ENCODE data around the gene B3GNT3.
"Not testable (repeated sequence)": the region's sequence is repeated elsewhere in the genome, so short reads cannot be mapped to it uniquely, and the experiment has no call there.

B3GNT3 gene

DNA sequence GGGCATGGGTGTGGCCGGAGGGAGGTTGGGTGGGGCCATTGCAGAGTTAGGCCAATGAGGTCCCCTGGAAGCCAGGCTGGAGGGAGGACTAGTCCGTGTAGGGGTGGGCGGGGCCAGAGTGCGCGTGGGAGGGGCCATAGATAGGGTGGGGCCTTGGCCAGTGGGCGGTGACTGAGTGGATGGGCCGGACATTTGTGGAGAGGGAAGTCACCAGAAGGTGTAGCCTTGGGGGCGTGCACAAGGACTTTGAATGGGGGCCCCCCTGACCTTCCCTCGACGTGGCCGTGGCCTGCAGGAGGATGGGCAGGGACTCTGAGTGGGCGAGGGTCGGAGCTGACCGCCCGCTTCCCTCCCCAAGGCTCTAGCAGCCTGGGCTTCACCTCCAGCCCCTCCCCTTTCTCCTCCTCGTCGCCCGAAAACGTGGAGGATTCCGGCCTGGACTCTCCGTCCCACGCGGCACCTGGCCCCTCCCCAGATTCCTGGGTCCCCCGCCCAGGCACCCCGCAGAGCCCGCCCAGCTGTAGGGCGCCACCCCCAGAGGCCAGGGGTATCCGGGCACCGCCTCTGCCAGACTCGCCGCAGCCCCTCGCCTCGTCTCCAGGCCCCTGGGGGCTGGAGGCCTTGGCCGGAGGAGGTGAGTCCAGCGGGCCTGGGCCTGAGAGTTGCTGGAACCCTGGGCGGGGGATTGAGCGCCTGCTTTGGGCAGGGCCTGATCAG lies 16.5 kb upstream of the B3GNT3 start:
- in situ Hi-C loops (cut with MboI; ENCODE audit: low pct_unique_long_range_greater_than_20kb, low sequenced_read_pairs, unreplicated experiment): loop anchor here (10.0 kb wide), 1 partner anchor 64 kb away; the partner anchor contains the start of gene MAP1S
- TF ChIP-seq, protein P1, sequence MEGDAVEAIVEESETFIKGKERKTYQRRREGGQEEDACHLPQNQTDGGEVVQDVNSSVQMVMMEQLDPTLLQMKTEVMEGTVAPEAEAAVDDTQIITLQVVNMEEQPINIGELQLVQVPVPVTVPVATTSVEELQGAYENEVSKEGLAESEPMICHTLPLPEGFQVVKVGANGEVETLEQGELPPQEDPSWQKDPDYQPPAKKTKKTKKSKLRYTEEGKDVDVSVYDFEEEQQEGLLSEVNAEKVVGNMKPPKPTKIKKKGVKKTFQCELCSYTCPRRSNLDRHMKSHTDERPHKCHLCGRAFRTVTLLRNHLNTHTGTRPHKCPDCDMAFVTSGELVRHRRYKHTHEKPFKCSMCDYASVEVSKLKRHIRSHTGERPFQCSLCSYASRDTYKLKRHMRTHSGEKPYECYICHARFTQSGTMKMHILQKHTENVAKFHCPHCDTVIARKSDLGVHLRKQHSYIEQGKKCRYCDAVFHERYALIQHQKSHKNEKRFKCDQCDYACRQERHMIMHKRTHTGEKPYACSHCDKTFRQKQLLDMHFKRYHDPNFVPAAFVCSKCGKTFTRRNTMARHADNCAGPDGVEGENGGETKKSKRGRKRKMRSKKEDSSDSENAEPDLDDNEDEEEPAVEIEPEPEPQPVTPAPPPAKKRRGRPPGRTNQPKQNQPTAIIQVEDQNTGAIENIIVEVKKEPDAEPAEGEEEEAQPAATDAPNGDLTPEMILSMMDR (IDR thresholded peaks at IDR 0.05; ENCODE audit: extremely low read depth, insufficient read depth, missing control alignments): no peak
- peak; percentile 58 for DNase-seq (ENCODE audit: low spot score)

DNA sequence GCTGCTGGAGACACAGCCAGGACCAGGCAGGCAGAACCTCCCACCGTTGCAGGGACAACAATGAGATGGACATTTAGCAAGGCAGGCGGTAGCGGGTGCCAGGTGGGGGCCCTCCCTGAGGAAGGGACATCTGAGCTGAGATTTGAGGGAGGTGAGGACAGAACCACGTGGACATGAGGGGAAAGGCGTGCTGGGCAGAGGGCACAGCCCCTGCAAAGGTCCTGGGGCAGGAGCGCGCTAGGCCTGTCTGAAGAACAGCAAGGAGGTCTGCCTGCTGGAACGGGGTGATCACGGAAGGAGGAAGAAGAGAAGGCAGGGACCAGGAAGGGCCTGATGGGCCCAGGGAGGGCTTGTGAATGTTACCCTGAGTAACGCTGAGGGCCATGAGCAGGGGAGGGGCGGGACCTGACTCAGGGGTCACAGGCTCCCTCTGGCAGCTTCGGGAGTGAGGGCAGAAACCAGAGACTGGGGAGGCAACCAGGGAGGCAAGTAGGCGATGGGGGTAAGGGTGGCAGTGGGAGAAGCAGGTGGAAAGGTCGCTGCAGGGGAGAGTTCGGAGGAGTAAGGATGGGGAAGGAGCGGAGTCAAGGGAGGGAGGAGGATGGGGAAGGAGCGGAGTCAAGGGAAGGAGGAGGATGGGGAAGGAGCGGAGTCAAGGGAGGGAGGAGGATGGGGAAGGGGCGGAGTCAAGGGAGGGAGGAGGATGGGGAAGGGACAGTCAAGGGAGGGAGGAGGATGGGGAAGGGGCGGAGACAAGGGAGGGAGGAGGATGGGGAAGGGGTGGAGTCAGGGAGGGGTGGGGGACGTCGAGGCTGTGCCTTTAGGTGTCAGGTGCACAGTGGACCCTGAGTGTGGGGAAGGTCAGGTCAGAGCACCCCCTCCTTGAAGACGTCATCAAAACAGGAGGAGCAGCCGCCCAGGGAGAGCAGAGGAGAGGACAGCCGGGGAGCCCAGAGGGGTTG lies 15.7 kb upstream of the B3GNT3 start:
- no peak for DNase-seq (ENCODE audit: low spot score)
- TF ChIP-seq, protein P1 (IDR thresholded peaks at IDR 0.05; ENCODE audit: extremely low read depth, insufficient read depth, missing control alignments): no peak
- in situ Hi-C loops (cut with MboI; ENCODE audit: low pct_unique_long_range_greater_than_20kb, low sequenced_read_pairs, unreplicated experiment): loop anchor here (10.0 kb wide), 1 partner anchor 64 kb away; the partner anchor contains the start of gene MAP1S

DNA sequence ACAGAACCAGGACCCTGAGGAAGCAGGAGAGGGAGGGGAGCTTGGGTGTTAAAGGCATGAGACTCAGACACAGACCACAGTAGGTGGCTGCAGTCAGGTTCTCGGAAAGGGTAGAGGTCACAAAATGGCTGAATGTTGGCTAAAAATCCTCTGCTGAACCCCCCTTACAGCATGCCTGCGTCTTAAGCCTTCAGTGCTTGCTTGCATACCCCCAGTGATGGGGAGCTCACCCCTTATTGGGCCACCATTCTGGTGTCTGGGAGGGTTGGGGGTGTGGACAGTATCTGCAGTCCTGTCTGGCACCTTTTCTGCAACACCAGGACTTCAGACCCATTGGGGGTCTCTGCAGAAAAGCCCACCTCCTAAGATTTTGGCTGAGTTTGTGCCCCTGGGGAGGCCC lies 14.2 kb upstream of the B3GNT3 start:
- in situ Hi-C loops (cut with MboI; ENCODE audit: low pct_unique_long_range_greater_than_20kb, low sequenced_read_pairs, unreplicated experiment): no loop called here
- TF ChIP-seq, protein P1 (IDR thresholded peaks at IDR 0.05; ENCODE audit: extremely low read depth, insufficient read depth, missing control alignments): no peak
- DNase-seq (ENCODE audit: low spot score): no peak

DNA sequence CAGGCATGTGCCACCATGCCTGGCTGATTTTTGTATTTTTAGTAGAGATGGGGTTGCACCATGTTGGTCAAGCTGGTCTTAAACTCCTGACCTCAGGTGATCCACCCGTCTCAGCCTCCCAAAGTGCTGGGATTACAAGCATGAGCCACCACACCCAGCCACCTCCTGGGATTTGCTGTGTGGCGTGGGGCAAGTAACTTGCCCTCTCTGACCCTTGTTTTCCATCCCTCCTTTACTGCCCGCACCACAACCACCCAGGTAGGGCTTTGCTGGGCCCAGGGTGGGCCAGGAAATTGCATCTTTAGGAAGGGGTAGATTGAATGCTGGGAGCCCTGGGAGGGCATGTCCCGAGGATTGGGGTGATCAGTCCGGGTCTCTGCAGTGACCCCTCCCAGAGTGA lies 11.2 kb upstream of the B3GNT3 start:
- DNase-seq (ENCODE audit: low spot score); in situ Hi-C loops (cut with MboI; ENCODE audit: low pct_unique_long_range_greater_than_20kb, low sequenced_read_pairs, unreplicated experiment): not testable (repeated sequence)

DNA sequence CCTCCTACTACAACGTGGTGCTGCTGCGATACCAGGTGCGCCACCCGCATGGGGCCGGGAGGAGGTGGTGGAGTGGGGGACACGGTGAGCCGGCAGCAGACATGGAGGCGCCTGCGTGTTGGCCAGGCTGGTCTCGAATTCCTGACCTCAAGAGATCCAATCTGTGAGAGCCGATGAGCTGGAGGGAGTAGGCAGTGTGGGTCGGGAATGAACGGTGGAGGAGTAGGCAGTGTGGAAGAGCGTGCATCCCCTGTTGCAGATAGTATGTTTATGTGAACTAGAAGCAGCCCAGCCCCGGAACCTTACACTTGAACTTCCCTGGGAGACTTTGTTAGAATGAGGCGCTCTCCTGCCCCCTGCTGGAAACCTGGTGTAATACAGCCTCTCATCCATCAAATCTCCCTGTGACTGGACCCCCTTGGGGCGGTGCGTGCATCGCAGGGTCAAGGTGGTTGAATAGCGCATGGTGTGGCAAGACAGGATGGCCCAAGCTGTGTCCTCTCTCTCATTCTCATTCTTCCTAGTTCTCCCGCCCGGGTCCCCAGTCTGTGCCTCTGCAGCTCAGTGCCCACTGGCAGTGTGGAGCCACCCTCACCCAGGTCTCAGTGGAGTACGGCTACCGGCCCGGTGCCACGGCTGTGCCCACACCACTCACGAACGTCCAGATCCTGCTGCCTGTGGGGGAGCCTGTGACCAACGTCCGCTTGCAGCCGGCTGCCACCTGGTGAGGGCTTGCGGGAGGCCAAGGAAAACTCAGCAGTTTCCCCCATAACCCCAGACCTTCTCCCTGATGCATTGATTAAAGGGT lies 10.5 kb upstream of the B3GNT3 start:
- TF ChIP-seq, protein P1 (IDR thresholded peaks at IDR 0.05; ENCODE audit: extremely low read depth, insufficient read depth, missing control alignments): peak; percentile 81
- in situ Hi-C loops (cut with MboI; ENCODE audit: low pct_unique_long_range_greater_than_20kb, low sequenced_read_pairs, unreplicated experiment): no loop called here
- peak; percentile 90 for DNase-seq (ENCODE audit: low spot score)

DNA sequence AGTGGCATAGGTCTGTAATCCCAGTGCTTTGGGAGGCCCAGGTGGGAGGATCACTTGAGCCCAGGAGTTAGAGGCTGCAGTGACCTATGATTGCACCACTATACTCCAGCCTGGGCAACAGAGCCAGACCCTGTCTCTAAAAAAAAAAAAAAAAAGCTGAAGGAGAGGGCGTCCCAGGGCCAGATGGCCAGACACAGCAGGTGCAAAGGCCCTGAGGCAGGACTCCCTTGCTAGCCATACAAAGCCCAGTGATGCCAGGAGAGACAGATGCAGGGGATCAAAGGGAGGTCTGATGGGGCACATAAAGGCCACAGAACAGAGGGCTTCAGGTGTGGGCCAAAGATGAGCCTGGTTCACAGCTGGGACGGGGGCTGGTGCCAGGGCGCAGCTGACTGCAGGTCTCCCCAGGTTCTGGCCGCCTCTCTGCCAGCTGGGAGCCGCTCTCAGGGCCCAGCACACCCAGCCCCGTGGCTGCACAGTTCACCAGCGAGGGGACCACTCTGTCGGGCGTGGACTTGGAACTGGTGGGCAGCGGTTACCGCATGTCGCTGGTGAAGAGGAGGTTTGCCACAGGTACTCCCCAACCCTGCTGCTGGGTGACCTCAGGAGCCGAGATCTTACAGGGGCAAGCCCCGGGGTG lies 7.5 kb upstream of the B3GNT3 start:
- in situ Hi-C loops (cut with MboI; ENCODE audit: low pct_unique_long_range_greater_than_20kb, low sequenced_read_pairs, unreplicated experiment): no loop called here
- TF ChIP-seq, protein P1 (IDR thresholded peaks at IDR 0.05; ENCODE audit: extremely low read depth, insufficient read depth, missing control alignments): no peak
- no peak for DNase-seq (ENCODE audit: low spot score)
